SK-N-SH treated with all-trans-retinoic acid at 6 μM for 48 hours (cell line): ENCODE measurements around the gene PKIG.

Experiments used
- ATAC-seq: fragments of 200-7000 bp; cut with Tn5 transposase; 3 replicates; pipeline ENCODE4 v1.9.1; 2020; ENCODE audit warnings: mild to moderate bottlenecking, moderate library complexity
- ARNTL ChIP-seq: fragments of 450-650 bp; formaldehyde crosslinking; IDR thresholded peaks from 2 replicates; pipeline ENCODE4 v1.5.0; 2020; ENCODE audit warnings: low read depth, mild to moderate bottlenecking, moderate library complexity, borderline replicate concordance
- CREB5 ChIP-seq: fragments of 250-450 bp; sonication (Bioruptor Pico); IDR thresholded peaks from 2 replicates; pipeline ENCODE4 v1.5.1; 2020; ENCODE audit warnings: low read depth, mild to moderate bottlenecking, moderate library complexity
- CSDC2 ChIP-seq: fragments of 250-450 bp; sonication (Bioruptor Pico); IDR thresholded peaks from 2 replicates; pipeline ENCODE4 v1.5.0; 2020; ENCODE audit warnings: mild to moderate bottlenecking, moderate library complexity
- CSRNP3 ChIP-seq: fragments of 250-450 bp; sonication (Bioruptor Pico); IDR thresholded peaks from 2 replicates; pipeline ENCODE4 v1.5.1; 2021; ENCODE audit warnings: mild to moderate bottlenecking, moderate library complexity
- GLIS3 ChIP-seq: fragments of 250-450 bp; sonication (Bioruptor Pico); IDR thresholded peaks from 2 replicates; pipeline ENCODE4 v1.5.0; 2020; ENCODE audit warnings: mild to moderate bottlenecking, moderate library complexity
- ISL1 ChIP-seq: fragments of 250-450 bp; sonication (Bioruptor Pico); IDR thresholded peaks from 2 replicates; pipeline ENCODE4 v2.1.2; 2022; ENCODE audit warnings: mild to moderate bottlenecking, moderate library complexity
- OSR1 ChIP-seq: fragments of 250-450 bp; sonication (Bioruptor Pico); IDR thresholded peaks from 2 replicates; pipeline ENCODE4 v1.8.0; 2022; ENCODE audit warnings: moderate library complexity, mild to moderate bottlenecking, inconsistent platforms
- PATZ1 ChIP-seq: fragments of 250-450 bp; sonication (Bioruptor Pico); IDR thresholded peaks from 2 replicates; pipeline ENCODE4 v1.8.0; 2020; ENCODE audit warnings: mild to moderate bottlenecking, moderate library complexity, borderline replicate concordance
- PPARA ChIP-seq: fragments of 250-450 bp; sonication (Bioruptor Pico); IDR thresholded peaks from 2 replicates; pipeline ENCODE4 v1.5.0; 2020; ENCODE audit warnings: mild to moderate bottlenecking, borderline replicate concordance
- RARB ChIP-seq: fragments of 250-450 bp; sonication (Bioruptor Pico); IDR thresholded peaks from 2 replicates; pipeline ENCODE4 v1.8.0; 2021; ENCODE audit warnings: mild to moderate bottlenecking, moderate library complexity
- TCF4 ChIP-seq: fragments of 250-450 bp; sonication (Bioruptor Pico); IDR thresholded peaks from 2 replicates; pipeline ENCODE4 v1.8.0; 2021; ENCODE audit warnings: mild to moderate bottlenecking, moderate library complexity, borderline replicate concordance
- TOX ChIP-seq: fragments of 250-450 bp; sonication (Bioruptor Pico); IDR thresholded peaks from 2 replicates; pipeline ENCODE4 v1.8.0; 2021; ENCODE audit warnings: mild to moderate bottlenecking, moderate library complexity, borderline replicate concordance
- ZC3H10 ChIP-seq: fragments of 250-450 bp; sonication (Bioruptor Pico); IDR thresholded peaks from 2 replicates; pipeline ENCODE4 v1.5.1; 2021; ENCODE audit warnings: mild to moderate bottlenecking, moderate library complexity
- ZFP3 ChIP-seq: fragments of 250-450 bp; sonication (Bioruptor Pico); IDR thresholded peaks from 2 replicates; pipeline ENCODE4 v1.5.0; 2020; ENCODE audit warnings: mild to moderate bottlenecking, moderate library complexity
- ZFP30 ChIP-seq: fragments of 450-650 bp; formaldehyde crosslinking; IDR thresholded peaks from 2 replicates; pipeline ENCODE4 v1.5.0; 2022; ENCODE audit warnings: mild to moderate bottlenecking, moderate library complexity
- ZNF565 ChIP-seq: fragments of 450-650 bp; formaldehyde crosslinking; conservative IDR thresholded peaks from 2 replicates; pipeline ENCODE4 v1.5.0; 2020; ENCODE audit warnings: low read depth, mild to moderate bottlenecking, moderate library complexity
- ZNF70 ChIP-seq: fragments of 450-650 bp; formaldehyde crosslinking; IDR thresholded peaks from 2 replicates; pipeline ENCODE4 v1.5.0; 2020; ENCODE audit warnings: mild to moderate bottlenecking, moderate library complexity
- ZNF8 ChIP-seq: fragments of 450-650 bp; formaldehyde crosslinking; IDR thresholded peaks from 2 replicates; pipeline ENCODE4 v1.5.0; 2020; ENCODE audit warnings: mild to moderate bottlenecking, moderate library complexity
- TF ChIP-seq, protein P1 (sequence below): fragments of 250-450 bp; sonication (Bioruptor Pico); IDR thresholded peaks from 2 replicates; pipeline ENCODE4 v1.5.0; 2020; ENCODE audit warnings: mild to moderate bottlenecking, moderate library complexity
- TF ChIP-seq, protein P2 (sequence below): fragments of 250-450 bp; sonication (Bioruptor Pico); IDR thresholded peaks from 2 replicates; pipeline ENCODE4 v1.8.0; 2021; ENCODE audit warnings: low read depth, mild to moderate bottlenecking, moderate library complexity, borderline replicate concordance

PKIG gene

GRCh38 chr20:44583157-44583556 is 778 bp downstream of the PKIG start:
- ATAC-seq, result no peak
- TF ChIP-seq ZFP3 (no peak), GLIS3 (CRISPR knock-in tag) (no peak), ZFP30 (CRISPR knock-in tag) (no peak), CSDC2 (CRISPR knock-in tag) (no peak), PATZ1 (no peak)

DNA sequence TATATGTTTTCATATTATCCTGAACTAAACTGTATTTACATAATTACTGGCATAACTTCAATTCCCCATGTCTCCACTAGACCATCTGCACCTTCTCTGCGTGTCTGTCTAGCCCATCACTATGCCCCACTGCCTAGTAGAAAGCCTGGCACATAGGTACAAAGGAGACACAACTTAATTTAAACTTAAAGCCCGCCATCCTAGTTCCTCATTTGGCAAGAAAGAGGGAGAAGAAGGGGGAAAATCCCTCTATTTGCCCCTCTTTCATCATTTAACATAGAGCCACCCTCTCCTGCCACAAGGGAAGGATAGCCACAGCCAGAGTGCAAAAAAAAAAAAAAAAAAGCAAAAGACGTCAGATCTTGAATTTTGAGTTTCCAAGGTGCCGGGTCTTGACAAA is 1.8 kb downstream of the PKIG start:
- TF ChIP-seq ISL1 (CRISPR knock-in tag) (no peak), PATZ1 (no peak), CSDC2 (CRISPR knock-in tag) (no peak), ZNF70 (CRISPR knock-in tag) (no peak), TCF4 (CRISPR knock-in tag) (no peak), PPARA (no peak), CREB5 (CRISPR knock-in tag) (no peak), ARNTL (CRISPR knock-in tag) (no peak), RARB (CRISPR knock-in tag) (no peak), ZFP3 (no peak), ZC3H10 (CRISPR knock-in tag) (no peak), OSR1 (CRISPR knock-in tag) (no peak), ZNF565 (no peak), CSRNP3 (CRISPR knock-in tag) (no peak), ZFP30 (CRISPR knock-in tag) (no peak), TOX (no peak), ZNF8 (no peak)
- TF ChIP-seq, protein P1, sequence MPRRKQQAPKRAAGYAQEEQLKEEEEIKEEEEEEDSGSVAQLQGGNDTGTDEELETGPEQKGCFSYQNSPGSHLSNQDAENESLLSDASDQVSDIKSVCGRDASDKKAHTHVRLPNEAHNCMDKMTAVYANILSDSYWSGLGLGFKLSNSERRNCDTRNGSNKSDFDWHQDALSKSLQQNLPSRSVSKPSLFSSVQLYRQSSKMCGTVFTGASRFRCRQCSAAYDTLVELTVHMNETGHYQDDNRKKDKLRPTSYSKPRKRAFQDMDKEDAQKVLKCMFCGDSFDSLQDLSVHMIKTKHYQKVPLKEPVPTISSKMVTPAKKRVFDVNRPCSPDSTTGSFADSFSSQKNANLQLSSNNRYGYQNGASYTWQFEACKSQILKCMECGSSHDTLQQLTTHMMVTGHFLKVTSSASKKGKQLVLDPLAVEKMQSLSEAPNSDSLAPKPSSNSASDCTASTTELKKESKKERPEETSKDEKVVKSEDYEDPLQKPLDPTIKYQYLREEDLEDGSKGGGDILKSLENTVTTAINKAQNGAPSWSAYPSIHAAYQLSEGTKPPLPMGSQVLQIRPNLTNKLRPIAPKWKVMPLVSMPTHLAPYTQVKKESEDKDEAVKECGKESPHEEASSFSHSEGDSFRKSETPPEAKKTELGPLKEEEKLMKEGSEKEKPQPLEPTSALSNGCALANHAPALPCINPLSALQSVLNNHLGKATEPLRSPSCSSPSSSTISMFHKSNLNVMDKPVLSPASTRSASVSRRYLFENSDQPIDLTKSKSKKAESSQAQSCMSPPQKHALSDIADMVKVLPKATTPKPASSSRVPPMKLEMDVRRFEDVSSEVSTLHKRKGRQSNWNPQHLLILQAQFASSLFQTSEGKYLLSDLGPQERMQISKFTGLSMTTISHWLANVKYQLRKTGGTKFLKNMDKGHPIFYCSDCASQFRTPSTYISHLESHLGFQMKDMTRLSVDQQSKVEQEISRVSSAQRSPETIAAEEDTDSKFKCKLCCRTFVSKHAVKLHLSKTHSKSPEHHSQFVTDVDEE (CRISPR knock-in tag), result no peak
- TF ChIP-seq, protein P2, sequence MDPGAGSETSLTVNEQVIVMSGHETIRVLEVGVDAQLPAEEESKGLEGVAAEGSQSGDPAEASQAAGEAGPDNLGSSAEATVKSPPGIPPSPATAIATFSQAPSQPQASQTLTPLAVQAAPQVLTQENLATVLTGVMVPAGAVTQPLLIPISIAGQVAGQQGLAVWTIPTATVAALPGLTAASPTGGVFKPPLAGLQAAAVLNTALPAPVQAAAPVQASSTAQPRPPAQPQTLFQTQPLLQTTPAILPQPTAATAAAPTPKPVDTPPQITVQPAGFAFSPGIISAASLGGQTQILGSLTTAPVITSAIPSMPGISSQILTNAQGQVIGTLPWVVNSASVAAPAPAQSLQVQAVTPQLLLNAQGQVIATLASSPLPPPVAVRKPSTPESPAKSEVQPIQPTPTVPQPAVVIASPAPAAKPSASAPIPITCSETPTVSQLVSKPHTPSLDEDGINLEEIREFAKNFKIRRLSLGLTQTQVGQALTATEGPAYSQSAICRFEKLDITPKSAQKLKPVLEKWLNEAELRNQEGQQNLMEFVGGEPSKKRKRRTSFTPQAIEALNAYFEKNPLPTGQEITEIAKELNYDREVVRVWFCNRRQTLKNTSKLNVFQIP, result no peak
- TF ChIP-seq, all 23 proteins: peak for 0
- ATAC-seq, result no peak
